Measurements from ENCODE around the gene SCUBE1. TPM values are rescaled to one million over a fixed set of nuclear protein-coding genes. Genes with fewer than 3 reads are reported as not detected.

Gene SCUBE1
- total RNA-seq, 1 experiment from 2014 or later = 3.9 TPM

GRCh38 chr22:43231724-43232034, 111.5 kb downstream of the SCUBE1 start (continued):
- TF ChIP-seq EGR1 (IDR thresholded peaks at IDR 0.05; ENCODE audit: low read depth) = no peak
- TF ChIP-seq ZFX (IDR thresholded peaks at IDR 0.05) = no peak
- no peak for TF ChIP-seq JUND (IDR thresholded peaks at IDR 0.05)
- TF ChIP-seq SP1 (IDR thresholded peaks at IDR 0.05; ENCODE audit: low read depth) = no peak
- TF ChIP-seq CBX3 (IDR thresholded peaks at IDR 0.05; ENCODE audit: low read depth) = no peak
- no peak for TF ChIP-seq CEBPB (IDR thresholded peaks at IDR 0.05; ENCODE audit: low read depth)

GRCh38 chr22:43230971-43231723, 112.0 kb downstream of the SCUBE1 start:
- H3K4me1 ChIP-seq (ENCODE audit: control insufficient read depth in 1 of 2, insufficient read depth in 2 of 2, low read length in 2 of 2) = peaks cover 0 to 7% of the 10 kb centered on the region in 2 experiments; a peak in 1 of 4 replicates
- ATAC-seq = peak; percentile 83
- no peaks in the 10 kb centered on the region for H3K9me2 ChIP-seq (ENCODE audit: insufficient read depth)
- no peaks in the 10 kb centered on the region for H4K20me1 ChIP-seq (ENCODE audit: insufficient read depth)
- H3K79me2 ChIP-seq (ENCODE audit: insufficient read depth, low read length) = no peaks in the 10 kb centered on the region
- H3K9ac ChIP-seq (ENCODE audit: low read length) = no peak overlapping the region
- no peak overlapping the region for H2AFZ ChIP-seq (ENCODE audit: low read depth, low read length, poor library complexity, severe bottlenecking)
- ChIA-PET POLR2A (no interaction called here), RAD21 (ENCODE audit: low non-redundant PET in 1 of 2, low total read pairs in 2 of 2, uncharacterized antibody in 2 of 2, unreplicated experiment in 2 of 2) (interaction anchor here (0.7 to 2.0 kb wide), 6 partner anchors 39 to 115 kb away, joined by 3 to 12 read pairs (median 5); no protein-coding TSS in a partner anchor), CTCF (interaction anchor here (0.6 to 6.0 kb wide), 19 partner anchors 9 to 610 kb away, joined by 3 to 66 read pairs (median 4); partner anchors contain the start of gene SCUBE1)
- H3K4me3 ChIP-seq (replicated peaks in 1 of 2; ENCODE audit: low read depth in 1 of 2, low read length in 2 of 2) = no peak overlapping the region
- peak; percentile 51 for DNase-seq (ENCODE audit: low read depth, low spot score)
- H3K9me3 ChIP-seq (ENCODE audit: control insufficient read depth in 1 of 2, insufficient read depth in 1 of 2, low read depth in 1 of 2, low read length in 2 of 2) = no peaks in the 10 kb centered on the region
- H3K4me2 ChIP-seq (ENCODE audit: low read length) = peak overlapping the region; percentile 30
- no peaks in the 10 kb centered on the region for H3K36me3 ChIP-seq (ENCODE audit: control insufficient read depth in 1 of 2, insufficient read depth in 2 of 2, low read length in 2 of 2)
- TF ChIP-seq SP1 (IDR thresholded peaks at IDR 0.05; ENCODE audit: low read depth) (no peak), RAD21 (IDR thresholded peaks at IDR 0.05; ENCODE audit: low read depth) (peak; percentile 90), CBX3 (IDR thresholded peaks at IDR 0.05; ENCODE audit: low read depth) (no peak)
- TF ChIP-seq, protein P1, sequence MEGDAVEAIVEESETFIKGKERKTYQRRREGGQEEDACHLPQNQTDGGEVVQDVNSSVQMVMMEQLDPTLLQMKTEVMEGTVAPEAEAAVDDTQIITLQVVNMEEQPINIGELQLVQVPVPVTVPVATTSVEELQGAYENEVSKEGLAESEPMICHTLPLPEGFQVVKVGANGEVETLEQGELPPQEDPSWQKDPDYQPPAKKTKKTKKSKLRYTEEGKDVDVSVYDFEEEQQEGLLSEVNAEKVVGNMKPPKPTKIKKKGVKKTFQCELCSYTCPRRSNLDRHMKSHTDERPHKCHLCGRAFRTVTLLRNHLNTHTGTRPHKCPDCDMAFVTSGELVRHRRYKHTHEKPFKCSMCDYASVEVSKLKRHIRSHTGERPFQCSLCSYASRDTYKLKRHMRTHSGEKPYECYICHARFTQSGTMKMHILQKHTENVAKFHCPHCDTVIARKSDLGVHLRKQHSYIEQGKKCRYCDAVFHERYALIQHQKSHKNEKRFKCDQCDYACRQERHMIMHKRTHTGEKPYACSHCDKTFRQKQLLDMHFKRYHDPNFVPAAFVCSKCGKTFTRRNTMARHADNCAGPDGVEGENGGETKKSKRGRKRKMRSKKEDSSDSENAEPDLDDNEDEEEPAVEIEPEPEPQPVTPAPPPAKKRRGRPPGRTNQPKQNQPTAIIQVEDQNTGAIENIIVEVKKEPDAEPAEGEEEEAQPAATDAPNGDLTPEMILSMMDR (IDR thresholded peaks at IDR 0.05 in 2 of 3, conservative IDR thresholded peaks at IDR 0.05 in 1 of 3; ENCODE audit: borderline replicate concordance in 1 of 3, insufficient read depth in 1 of 3, low read depth in 2 of 3, low read length in 2 of 3) = peak; percentile 95 to 98 (median 97)
- H3K27me3 ChIP-seq (ENCODE audit: insufficient read depth, low read length) = no peaks in the 10 kb centered on the region
- intact Hi-C loops (cut with micrococcal nuclease) = loop anchor here (1.0 to 2.0 kb wide), 3 partner anchors 40 to 154 kb away; no protein-coding TSS in a partner anchor
- no peak overlapping the region for H3K27ac ChIP-seq (ENCODE audit: low read depth, low read length)
- BruUV-seq (replicated peaks) = no TSS peak

Measured in HCT116 (cell line).